Measurements from ENCODE around the gene CHMP4B. TPM values are rescaled to one million over a fixed set of nuclear protein-coding genes. Genes with fewer than 3 reads are reported as not detected.

Gene CHMP4B
- total RNA-seq, 2 experiments from 2014 or later: 44.2 to 49.3 TPM

GRCh38 chr20:33798444-33798843, 12.7 kb upstream of the CHMP4B start:
- DNase-seq: no peak
- H3K27ac ChIP-seq (ENCODE audit: low read depth in 1 of 2, low read length in 2 of 2): no peak overlapping the region
- Mint-ChIP-seq H3K4me3 (no peak overlapping the region), H3K27ac (no peak overlapping the region), H3K4me1 (ENCODE audit: low read depth) (no peaks in the 10 kb centered on the region), H3K27me3 (no peaks in the 10 kb centered on the region), H3K9me3 (no peaks in the 10 kb centered on the region), H3K36me3 (ENCODE audit: low read depth) (no peaks in the 10 kb centered on the region)
- no peaks in the 10 kb centered on the region for H3K27me3 ChIP-seq (ENCODE audit: control insufficient read depth in 1 of 2, insufficient read depth in 2 of 2, low read length in 2 of 2)
- POLR2A ChIA-PET: interaction anchor here (1.0 kb wide), 1 partner anchor 88 kb away, joined by 3 read pairs; no protein-coding TSS in a partner anchor
- no peak for ATAC-seq (ENCODE audit: poor library complexity)
- no peaks in the 10 kb centered on the region for H3K36me3 ChIP-seq (ENCODE audit: insufficient read depth, low read length)
- intact Hi-C loops (cut with DNase I, micrococcal nuclease): no loop called here
- H3K4me1 ChIP-seq (ENCODE audit: insufficient read depth, low read length): no peaks in the 10 kb centered on the region
- no peak for TF ChIP-seq CTCF (IDR thresholded peaks at IDR 0.05)
- no peak overlapping the region for H3K4me3 ChIP-seq (ENCODE audit: low read length)
- H3K9me3 ChIP-seq (ENCODE audit: control insufficient read depth in 1 of 2, insufficient read depth in 1 of 2, low read length in 2 of 2): no peaks in the 10 kb centered on the region
- CTCF ChIA-PET: no interaction called here

DNA sequence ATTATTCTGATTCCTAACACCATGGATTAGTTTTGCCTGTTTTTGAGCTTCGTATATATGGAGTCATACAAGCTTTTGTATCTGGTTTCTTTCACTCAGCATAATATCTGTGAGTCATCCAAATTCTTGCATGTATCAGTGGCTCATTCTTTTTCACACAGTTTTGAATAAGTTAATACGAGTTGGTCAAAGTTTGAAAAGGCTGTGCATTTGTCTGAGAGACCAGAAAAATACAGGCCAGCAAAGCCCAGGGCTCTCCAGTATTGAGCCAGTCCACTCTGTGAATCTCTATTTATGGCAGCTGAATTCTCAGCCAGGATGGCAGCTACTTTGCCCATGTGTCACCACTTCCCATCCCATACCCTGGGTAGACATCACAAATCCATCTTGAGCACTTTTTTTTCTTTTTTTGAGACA, 7.2 kb upstream of the CHMP4B start:
- no peak overlapping the region for H3K4me3 ChIP-seq (ENCODE audit: low read length)
- CTCF ChIA-PET: no interaction called here
- H3K9me3 ChIP-seq (ENCODE audit: control insufficient read depth in 1 of 2, insufficient read depth in 1 of 2, low read length in 2 of 2): no peaks in the 10 kb centered on the region
- ATAC-seq (ENCODE audit: poor library complexity) (no peak), DNase-seq (no peak)
- POLR2A ChIA-PET: no interaction called here
- intact Hi-C loops (cut with DNase I, micrococcal nuclease): no loop called here
- Mint-ChIP-seq H3K36me3 (ENCODE audit: low read depth) (no peaks in the 10 kb centered on the region), H3K9me3 (no peaks in the 10 kb centered on the region), H3K4me1 (ENCODE audit: low read depth) (no peaks in the 10 kb centered on the region), H3K27me3 (no peaks in the 10 kb centered on the region), H3K4me3 (no peak overlapping the region), H3K27ac (no peak overlapping the region)
- H3K4me1 ChIP-seq (ENCODE audit: insufficient read depth, low read length): no peaks in the 10 kb centered on the region
- H3K27ac ChIP-seq (ENCODE audit: low read depth in 1 of 2, low read length in 2 of 2): no peak overlapping the region
- TF ChIP-seq CTCF (IDR thresholded peaks at IDR 0.05): no peak
- no peaks in the 10 kb centered on the region for H3K36me3 ChIP-seq (ENCODE audit: insufficient read depth, low read length)
- peaks cover 0 to 3% of the 10 kb centered on the region in 2 experiments for H3K27me3 ChIP-seq (ENCODE audit: control insufficient read depth in 1 of 2, insufficient read depth in 2 of 2, low read length in 2 of 2)

GRCh38 chr20:33808388-33808787, 2.8 kb upstream of the CHMP4B start:
- intact Hi-C loops (cut with DNase I, micrococcal nuclease): no loop called here
- no peak overlapping the region for H3K27ac ChIP-seq (ENCODE audit: low read depth in 1 of 2, low read length in 2 of 2)
- CTCF ChIA-PET: no interaction called here
- POLR2A ChIA-PET: no interaction called here
- peaks cover 20% of the 10 kb centered on the region for H3K4me1 ChIP-seq (ENCODE audit: insufficient read depth, low read length)
- no peaks in the 10 kb centered on the region for H3K36me3 ChIP-seq (ENCODE audit: insufficient read depth, low read length)
- Mint-ChIP-seq H3K27me3 (no peaks in the 10 kb centered on the region), H3K9me3 (no peaks in the 10 kb centered on the region), H3K36me3 (ENCODE audit: low read depth) (peaks cover 15% of the 10 kb centered on the region), H3K4me3 (no peak overlapping the region), H3K4me1 (ENCODE audit: low read depth) (peaks cover 24% of the 10 kb centered on the region), H3K27ac (no peak overlapping the region)
- H3K4me3 ChIP-seq (ENCODE audit: low read length): no peak overlapping the region
- H3K9me3 ChIP-seq (ENCODE audit: control insufficient read depth in 1 of 2, insufficient read depth in 1 of 2, low read length in 2 of 2): no peaks in the 10 kb centered on the region
- H3K27me3 ChIP-seq (ENCODE audit: control insufficient read depth in 1 of 2, insufficient read depth in 2 of 2, low read length in 2 of 2): peaks cover 0 to 3% of the 10 kb centered on the region in 2 experiments
- ATAC-seq (ENCODE audit: poor library complexity) (no peak), DNase-seq (no peak)
- TF ChIP-seq CTCF (IDR thresholded peaks at IDR 0.05): no peak
